GM18868 (cell line): ENCODE measurements around the gene SPRED2.

Experiments used
- ATAC-seq: cut with Tn5 transposase; IDR thresholded peaks from one replicate; pipeline ENCODE4 v1.9.1; 2021; ENCODE audit warnings: mild to moderate bottlenecking, moderate library complexity; ENCODE audit not compliant: unreplicated experiment

SPRED2 gene

DNA sequence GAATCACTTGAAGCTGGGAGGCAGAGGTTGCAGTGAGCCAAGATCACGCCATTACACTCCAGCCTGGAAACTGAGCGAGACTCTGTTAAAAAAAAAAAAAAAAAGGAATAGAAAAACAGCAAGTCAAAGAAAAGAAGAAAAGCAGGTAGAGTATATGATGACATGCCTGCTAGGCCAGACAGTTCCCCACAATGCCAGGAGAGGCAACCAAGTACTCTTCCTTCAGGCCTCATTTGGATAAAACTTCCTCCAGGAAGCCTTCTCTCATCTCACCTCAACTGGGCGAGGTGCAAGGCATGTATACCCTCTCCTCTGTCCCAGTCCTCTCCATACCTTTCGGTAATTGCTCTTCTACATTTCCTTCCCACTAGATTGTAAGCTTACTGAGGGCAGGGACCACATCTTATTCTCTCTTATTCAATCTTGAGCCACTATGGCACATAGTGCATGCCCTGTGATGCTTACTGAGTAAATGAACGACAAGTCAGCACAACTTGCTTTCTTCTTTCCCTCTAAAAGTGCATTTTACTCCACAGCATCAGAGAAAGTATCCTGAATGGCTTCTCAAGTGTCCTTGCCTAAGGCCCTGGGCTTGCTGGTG lies 10.1 kb upstream of the SPRED2 start:
- ATAC-seq, result no peak

DNA sequence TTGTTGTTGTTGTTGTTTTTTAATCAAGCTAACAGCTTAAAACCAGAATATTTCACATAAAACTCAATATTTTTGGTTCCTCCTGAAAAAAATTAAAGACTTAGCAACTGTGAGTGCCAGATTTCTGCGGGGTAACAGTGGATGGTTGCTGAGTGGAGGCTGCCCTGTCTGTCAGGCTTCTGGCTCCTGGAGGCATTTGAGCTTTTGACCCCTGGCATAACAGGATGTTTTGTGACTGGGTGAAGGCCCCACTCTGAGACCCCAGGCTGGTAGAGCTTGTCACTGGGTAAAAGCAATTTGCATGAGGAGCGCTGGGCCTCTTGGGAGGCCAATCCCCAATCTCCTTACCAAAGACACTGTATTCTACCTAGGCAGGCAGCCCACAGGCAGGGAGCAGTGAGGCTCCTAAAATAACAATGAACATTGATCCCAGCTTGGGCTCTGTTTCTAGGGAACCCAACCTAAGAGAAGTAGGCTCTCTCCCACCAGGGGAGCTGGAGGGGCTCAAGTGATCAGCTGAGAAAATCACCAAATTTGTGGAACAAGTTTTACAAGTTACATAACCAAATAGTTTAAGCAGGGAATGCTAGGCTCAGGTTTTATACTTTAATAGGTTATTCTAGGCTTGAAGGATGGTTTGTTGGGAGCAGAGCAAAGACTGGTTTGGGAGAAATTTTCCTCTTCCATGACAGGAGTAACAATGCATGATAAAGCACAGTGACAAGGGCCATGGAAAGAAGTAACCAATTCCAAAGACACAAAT lies 5.9 kb upstream of the SPRED2 start:
- ATAC-seq, result no peak

DNA sequence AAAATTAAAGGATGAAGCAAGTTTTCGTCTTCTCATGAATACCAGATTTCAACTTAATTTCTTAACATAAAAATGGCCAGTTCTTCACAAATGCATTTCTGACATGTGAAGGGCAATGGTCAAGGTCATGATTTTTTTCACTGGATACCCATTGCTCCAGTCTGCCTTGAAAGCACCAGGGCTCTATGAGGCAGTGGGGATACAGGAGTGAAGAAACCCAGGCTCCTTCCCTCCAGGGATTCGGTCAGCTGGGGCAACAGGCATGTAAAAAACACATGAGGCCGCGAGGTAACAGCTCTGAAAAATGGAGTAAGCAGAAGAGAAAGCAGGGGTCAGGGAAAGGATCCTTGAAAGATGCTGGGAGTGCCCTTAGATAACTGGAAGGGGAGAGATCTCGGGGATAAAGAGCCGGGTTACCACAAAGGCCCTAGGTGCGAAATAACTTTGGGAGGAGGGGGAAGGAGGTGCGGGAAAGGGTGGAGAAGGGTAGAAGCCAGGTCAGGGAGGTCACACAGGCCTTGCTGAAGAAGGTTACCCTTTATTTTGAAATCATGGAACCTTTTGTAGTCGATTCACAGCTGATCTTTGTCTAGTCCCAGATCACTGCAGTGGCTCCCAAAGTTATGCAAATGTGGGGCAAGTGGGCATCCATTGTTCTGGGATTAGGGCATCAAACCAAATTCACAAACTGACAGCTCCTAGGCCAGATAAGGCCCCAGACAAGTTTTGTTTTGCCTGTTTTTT lies 5.2 kb upstream of the SPRED2 start:
- ATAC-seq, result no peak

DNA sequence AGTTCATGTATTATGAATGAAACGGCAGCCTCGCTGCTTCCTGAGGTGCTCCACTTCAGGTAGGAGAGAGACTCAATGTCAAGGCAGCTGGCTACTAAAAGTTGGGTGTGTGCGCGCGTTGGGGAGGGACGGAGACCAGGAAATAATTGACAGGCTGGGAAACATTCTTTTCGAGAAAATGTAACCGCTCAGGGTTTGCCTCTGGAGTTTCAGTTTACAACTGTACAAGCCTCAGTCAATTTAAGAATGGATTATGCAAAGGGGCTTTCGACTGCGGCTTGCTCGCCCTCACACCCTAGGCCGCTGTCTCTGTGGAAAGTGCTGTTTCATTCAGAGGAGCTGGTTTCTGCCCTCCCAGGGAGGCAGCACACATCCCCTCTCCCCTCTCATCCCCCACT lies 4.4 kb upstream of the SPRED2 start:
- ATAC-seq, result peak; percentile 60

DNA sequence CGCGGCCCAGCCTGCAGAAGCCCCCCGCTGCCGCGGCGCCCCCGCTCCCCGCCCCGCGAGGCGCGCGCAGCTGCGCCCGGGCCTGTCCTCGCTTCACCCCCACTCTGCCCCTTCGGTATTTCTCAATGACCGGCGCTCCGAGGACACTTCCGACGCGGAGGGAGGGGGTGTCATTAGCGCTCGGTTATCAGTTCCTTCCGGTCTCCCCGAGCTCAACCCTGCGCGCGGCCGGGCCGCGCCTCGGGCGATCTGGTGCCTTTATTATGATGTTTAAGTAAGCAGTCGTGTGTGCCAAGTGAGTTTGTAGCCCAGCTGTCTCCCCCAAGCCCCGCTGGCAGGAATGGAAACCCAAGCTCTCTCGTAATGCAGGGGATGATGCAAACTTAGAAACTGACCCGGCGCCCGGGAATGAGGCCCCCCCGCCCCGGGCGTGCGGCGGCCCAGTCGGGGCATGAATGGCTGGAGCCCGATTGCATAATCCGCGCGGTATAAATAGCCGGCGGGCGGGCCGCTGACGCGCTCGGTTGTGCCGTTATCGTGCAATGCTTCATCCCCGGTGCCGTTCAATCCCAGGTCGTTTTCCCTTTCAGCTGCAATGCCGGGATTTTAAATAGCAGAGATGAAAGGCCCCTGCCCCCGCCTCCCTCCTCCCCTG lies 3.9 kb upstream of the SPRED2 start:
- peak; percentile 21 for ATAC-seq

DNA sequence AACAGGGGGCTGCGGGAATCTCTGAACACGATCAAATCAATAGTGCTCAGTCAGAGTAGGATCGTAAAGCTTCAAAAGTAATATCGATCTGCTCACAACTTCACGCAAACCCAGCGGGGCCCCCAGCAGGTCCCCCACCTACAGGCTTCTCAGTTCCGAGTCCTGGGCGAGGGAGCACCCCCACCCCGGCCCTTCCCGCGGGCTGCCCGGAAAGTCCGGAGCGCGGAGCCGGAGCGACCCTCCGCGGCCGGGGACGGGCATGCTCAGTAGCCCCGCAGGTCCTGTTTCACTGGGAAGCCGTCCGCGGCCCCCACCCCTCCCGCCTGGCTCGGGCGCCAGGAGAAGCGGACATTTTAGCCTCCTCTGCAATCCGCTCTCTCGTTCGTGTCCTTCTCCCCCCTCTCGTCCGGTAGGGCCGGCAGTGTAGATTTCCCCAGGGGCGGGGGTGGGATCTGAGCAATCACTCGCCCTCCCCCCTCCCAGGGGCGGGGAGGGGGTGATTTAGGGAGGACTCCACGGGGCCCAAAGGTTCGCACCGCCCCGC lies 3.3 kb upstream of the SPRED2 start:
- peak; percentile 24 for ATAC-seq

DNA sequence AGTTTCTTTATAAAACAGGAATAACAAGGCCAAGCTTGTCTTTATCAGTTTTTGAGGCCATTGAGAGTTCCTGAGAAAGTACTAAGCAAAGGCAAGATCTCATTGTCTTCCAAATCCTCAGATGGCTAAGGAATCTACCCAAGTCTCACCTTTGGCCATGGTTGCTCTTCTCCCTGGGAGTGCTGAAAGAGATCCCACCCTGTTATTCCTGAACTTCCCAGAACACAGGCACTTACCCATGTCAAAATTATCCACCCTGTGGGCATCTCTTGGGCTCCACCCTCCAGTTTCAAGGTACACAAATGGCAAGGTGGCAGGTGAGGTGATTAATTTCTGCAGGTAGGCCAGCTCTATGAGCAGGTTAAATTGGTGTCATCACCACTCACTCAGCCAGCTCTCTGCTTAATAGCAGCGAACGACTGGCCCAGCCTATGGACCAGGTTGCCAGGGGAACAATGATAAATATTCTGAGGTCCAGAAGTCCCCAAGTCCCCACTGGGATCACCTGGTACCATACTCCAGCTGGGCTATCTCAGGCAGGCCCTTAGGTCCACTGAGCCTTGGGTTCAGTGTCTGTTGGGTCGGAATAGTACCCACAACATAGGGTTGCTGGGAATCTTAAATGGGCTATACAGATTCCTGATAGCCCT lies 2.3 kb upstream of the SPRED2 start:
- no peak for ATAC-seq

DNA sequence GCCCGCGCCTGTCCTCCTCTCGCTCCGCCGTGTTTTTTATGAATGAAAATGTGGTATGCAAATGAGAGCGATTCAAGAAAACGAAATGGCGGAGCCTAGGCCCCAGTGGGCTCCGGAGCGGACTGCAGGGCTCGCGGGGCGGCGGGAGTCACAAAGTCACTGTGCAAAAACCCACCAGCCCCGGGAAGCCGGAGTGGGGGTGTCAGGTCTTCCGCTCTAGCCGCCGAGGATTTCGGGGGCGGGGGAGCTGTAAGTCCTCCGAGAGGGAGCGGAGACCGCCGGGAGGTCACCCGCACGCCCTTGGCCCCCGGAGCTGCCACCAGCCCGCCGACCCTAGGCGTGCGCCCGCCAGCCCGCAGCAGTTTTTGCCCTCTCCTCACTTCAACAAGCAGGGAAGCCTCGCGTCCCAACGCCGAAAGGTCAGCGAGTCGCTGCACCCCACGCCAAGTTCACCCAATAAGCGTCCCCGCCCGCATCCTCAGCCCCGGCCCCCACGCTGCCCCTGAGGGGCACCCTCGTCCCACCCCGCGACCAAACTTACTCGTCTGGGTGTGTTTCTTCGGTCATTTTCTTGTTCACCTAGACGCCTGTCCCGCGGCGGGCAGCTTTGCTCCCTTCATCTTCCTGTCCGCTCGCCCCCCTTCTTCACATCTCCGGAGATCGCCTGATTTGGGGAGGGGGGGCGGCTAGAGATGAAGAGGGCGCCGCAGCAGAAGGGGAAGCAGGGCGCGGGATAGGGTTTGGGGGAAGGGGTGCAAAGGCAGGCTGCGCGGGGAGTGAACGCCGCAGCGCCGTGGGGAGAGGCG lies 775 bp downstream of the SPRED2 start:
- peak; percentile 33 for ATAC-seq

DNA sequence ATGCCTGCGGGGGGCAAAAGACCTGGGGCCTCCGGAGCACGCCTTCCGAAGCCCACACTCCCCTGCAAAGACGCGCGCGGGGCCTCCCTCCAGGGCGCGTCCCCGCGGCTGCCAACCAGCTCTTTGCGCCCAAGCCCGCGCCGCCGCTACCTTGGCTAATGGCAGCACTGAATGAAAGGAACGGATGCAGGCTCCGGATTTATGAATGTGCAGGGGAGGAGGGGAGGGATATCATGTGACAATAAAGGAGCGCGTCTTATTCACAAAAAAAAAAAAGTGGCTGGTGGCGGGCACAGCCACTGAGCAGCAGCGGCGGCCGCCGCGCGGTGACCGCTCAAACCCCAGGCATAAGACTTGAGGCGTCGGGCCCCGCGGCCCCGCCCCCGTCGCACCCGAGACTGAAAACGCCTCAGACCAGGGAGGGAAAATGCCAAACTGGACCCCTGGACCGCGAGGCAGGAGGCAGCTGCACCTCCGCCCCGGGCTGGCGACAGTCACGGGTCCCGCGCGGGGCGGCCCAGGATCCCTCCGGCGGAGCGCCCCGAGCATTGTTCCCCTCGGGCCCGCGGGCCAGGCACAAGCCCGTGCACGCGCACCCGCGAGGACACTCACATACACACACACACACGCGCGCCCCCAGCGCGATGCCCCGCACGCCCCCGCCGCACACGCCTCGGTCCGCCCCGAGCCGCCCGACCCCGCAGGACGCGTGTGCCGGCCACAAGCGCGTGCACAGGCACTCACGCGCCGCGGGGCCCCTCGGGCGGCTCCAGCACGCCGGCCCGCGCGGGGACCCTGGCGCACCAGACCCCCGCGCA lies 1.6 kb downstream of the SPRED2 start:
- peak; percentile 40 for ATAC-seq

DNA sequence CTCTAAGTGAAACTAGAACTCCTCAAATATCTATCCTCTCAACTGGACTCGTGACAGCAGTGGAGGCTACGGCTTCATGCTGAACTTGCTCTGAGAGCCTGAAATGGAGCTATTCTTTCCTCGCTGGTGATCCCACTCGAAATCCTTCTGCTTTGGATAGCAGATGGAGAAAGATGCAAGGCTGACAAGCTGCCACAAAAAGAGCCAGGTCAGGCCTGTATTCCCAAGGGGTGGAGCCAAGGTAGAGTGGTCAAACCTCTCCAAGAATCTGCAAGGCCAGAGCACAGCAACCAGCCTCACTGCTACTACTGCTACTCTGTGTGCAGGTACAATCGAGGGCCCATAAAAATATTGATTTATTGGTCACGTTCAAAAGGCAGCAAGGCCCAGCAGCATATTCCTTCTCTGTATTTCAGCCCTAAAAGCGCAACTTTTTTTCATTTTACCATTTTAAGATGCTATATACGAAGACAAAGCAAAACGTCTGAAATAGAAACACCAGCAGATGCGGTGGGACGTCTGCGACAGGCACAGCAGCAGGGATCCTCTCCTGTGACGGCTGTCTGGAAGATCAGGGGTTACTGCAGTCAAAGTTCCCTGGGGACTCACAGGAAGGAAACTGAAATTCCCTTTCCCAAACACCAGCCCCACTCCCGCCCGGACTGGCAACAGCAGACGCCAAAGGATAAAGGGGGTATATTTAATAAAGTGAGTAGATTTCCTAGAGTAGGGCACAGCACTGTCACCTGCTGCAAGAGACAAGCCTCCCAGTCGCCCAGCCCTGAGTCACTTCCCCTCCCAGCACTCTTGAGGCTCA lies 2.4 kb downstream of the SPRED2 start:
- ATAC-seq, result peak; percentile 30

DNA sequence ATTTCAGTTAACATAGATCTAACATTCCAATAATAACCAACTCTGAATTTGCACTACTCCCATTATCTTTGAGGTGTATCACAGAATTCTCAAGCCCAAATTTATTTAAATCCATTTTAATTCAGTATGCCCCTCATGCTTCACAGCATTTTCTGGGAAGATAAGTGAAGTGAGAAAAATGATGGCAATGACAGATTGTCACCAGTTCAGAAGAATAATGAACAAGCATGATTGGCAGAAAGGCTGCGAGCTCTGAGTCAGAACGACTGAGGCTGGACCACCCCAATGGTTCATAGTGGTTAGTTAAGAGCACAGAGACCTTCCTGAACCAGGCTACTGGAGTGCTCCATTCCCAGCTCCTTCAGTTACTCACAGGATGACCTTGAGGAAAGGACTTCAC lies 4.9 kb downstream of the SPRED2 start:
- no peak for ATAC-seq

DNA sequence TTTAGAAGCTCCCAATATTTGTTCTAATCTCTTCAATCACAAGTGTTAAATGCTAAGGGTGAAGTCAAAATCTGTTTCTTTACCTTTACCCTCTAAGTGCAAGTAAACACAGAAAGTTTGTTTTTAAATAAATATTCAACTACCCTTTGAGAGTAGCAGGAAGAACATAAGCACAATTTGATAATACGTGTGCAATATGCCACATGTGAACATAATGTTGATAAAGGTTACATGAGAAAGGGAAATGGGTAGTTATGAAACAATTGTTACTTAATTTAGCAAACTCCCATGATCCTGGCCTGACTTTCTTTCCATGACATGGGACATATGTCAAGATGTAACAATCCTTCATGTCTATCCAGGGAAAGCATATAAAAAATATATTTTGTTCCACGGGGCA lies 7.1 kb downstream of the SPRED2 start:
- no peak for ATAC-seq

DNA sequence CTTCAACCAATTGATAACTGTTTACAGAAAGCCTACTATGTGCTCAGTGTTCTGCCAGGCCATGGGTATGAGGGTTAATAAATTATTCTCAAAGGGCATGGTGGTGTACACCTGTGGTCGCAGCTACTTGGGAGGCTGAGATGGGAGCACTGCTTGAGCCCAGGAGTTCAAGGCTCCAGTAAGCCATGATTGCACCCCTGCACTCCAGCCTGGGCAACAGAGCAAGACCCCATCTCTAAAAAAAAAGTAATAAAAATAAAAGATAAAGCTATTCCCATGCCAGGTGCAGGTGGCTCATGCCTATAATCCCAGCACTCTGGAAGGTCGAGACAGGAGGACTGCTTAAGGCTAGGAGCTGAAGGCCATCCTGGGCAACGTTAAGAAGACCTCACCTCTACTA lies 8.0 kb downstream of the SPRED2 start:
- ATAC-seq, result no peak

DNA sequence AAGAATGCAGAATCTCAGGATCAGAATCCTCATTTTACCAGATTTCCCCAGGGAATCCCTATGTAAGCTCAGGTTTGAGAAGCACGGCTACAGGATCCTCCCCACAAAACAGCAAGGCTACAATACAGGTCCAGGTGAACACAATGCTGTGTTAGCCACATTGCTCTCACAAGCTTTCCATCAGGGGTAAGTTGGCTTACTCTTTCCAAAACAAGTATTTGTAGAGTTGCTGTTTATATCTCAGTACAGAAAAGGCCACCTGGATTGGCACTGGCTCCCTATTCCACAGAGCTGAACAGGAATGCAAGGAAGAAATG lies 11.0 kb downstream of the SPRED2 start:
- no peak for ATAC-seq

DNA sequence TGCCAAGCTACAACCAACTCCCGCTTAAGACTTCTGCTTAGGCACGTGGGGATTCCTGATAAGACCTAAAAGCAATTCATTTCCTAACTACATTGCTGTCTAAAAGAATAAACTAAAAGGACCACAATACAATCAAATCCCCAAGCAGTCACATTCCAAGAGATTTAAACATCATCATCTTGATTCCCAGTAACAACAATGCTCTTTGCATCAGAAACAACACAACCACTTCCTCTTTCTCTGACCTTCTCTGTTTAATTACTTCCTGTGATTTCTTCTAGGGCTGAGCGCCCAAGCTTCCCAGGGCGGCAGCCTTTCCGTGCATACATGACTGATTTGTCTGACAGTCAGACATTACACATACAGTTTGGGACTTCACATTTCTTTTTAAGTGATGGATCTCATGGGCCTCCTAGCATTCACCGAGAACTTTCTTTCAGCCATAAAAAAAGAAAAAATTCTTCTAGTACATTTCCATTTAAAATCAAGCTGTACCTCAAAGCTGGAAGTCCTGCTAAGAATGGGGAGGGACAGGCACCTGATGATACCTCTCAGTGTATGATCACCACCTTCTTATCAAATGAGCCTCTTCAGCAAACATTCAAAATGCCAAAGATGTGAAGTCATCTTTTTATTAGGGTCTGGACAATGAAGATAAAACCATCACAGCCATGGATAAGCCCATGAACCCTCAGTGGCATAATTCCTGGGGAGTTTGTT lies 11.5 kb downstream of the SPRED2 start:
- ATAC-seq, result peak; percentile 73

DNA sequence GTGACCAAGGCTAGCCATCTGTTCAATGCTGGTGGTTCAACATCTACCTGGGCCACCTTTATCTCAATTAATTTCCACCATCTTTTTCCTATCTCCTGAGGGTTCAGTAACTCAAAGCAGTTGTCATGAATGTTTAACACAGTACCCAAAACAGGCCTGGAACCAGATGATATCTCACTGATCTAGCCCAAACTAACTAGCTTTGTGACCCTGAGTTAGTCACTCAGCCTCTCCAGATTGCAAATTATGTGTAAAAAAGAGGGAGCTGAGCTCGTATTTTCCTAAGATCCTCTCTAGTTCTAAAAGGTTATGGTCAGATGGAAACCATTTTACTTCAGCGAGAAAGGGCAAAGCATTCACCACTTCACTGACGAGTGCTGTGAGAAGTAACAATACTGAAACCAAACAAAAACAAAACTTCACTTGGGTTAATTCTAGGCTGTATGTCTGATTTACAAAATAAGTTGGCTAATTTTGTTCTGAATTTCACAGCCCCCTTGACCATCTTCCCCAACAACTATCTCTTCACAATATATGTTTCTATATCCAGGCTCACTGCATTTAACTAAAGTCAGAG lies 14.8 kb downstream of the SPRED2 start:
- no peak for ATAC-seq

DNA sequence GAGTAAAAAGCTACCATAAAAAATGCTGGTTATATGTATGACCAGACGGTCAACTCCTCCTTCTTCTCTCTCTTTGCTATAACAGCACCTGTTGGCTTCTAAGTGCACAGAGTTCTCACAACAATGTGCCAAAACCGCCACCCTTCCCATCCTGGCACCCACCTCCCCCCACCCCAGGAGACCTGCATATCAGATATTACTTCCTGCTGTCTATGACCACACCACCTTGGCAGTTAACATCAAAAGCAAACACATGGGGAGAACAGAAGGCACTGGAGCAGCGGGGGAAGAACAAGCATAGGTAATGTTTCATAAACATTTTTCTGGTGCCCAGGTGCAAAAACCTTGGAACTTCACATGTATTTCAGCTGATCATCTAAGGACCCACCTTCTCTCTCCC lies 15.5 kb downstream of the SPRED2 start:
- ATAC-seq, result peak; percentile 43
